Spleen (tissue), 11 donors: ENCODE measurements around the gene PAPOLG. TPM values are rescaled to one million over a fixed set of nuclear protein-coding genes. Genes with fewer than 3 reads are reported as not detected.

Experiments used
- DNase-seq: peaks from one replicate; pipeline ENCODE4 v3.0.0-alpha.2; 2020
- H3K27ac ChIP-seq, 8 donors: fragments of 200-600 bp; sonication (generic) in 7 of 8; 1 replicate in 4 of 8; 2 replicates in 4 of 8; pipeline versions ENCODE4 v1.5.0 to v1.8.0; 2016 to 2021; ENCODE audit warnings: inconsistent platforms in 4 of 8, mild to moderate bottlenecking in 4 of 8, moderate library complexity in 1 of 8
- H3K27me3 ChIP-seq, 7 donors: fragments of 200-600 bp; sonication (generic) in 6 of 7; replicated peaks in 1 of 7; 1 replicate in 4 of 7; 2 replicates in 3 of 7; pipeline versions ENCODE4 v1.5.0 to v1.8.0; 2016 to 2021; ENCODE audit warnings: inconsistent platforms in 3 of 7, mild to moderate bottlenecking in 1 of 7
- H3K36me3 ChIP-seq, 6 donors: fragments of 200-600 bp; sonication (generic) in 5 of 6; 1 replicate in 4 of 6; 2 replicates in 2 of 6; pipeline versions ENCODE4 v1.5.0 to v1.8.0; 2016 to 2021; ENCODE audit warnings: inconsistent platforms in 2 of 6
- H3K4me1 ChIP-seq, 6 donors: fragments of 200-600 bp; sonication (generic) in 5 of 6; 1 replicate in 3 of 6; 2 replicates in 3 of 6; pipeline versions ENCODE4 v1.5.0 to v1.8.0; 2016 to 2021; ENCODE audit warnings: inconsistent platforms in 3 of 6
- H3K4me3 ChIP-seq, 8 donors: fragments of 200-600 bp; sonication (generic) in 7 of 8; 1 replicate in 4 of 8; 2 replicates in 4 of 8; pipeline versions ENCODE4 v1.5.0 to v1.8.0; 2016 to 2021; ENCODE audit warnings: inconsistent platforms in 4 of 8, mild to moderate bottlenecking in 4 of 8, moderate library complexity in 2 of 8
- H3K9me3 ChIP-seq, 8 donors: fragments of 200-600 bp; sonication (generic) in 7 of 8; 1 replicate in 4 of 8; 2 replicates in 4 of 8; pipeline versions ENCODE4 v1.5.0 to v1.8.0; 2016 to 2021; ENCODE audit warnings: inconsistent platforms in 4 of 8
- POLR2A ChIP-seq, 3 donors: fragments of 450-650 bp; IDR thresholded peaks; one replicate each; pipeline ENCODE4 v1.5.1; 2017; ENCODE audit warnings: antibody characterized with exemption in 3 of 3, mild to moderate bottlenecking in 1 of 3
- POLR2AphosphoS5 ChIP-seq, 3 donors: sonication (generic); formaldehyde crosslinking; IDR thresholded peaks; one replicate each; pipeline ENCODE4 v1.5.1; 2017; ENCODE audit warnings: antibody characterized with exemption in 3 of 3
- WGBS, 5 donors: extraction: QIAGEN DNeasy Blood & Tissue Kit in 3 of 5; methylation state at CpG; one replicate each; pipeline versions ENCODE4 v1.1.5 to v1.1.7; 2013 to 2018; 5-methylcytosine and 5-hydroxymethylcytosine counted together
- intact Hi-C: fragments of 100-400 bp; cut with DNase I; formaldehyde crosslinking; loops from one replicate; pipeline ENCODE4 v1.15.0; 2023; ENCODE audit warnings: low total_unique reads
- polyA plus RNA-seq, 3 donors: library from polyadenylated mRNA; stranded (reverse); fragments of 200-250 nt; gene quantifications; one replicate each; pipeline ENCODE4 v1.2.1, GENCODE V29; 2013
- total RNA-seq, 7 donors: library from RNA; depleted of rRNA in 3 of 7; stranded (reverse); fragments of >200 nt in 3 of 7; fragmentation: NEBNext Ultra II Directional in 4 of 7; extraction: Animal tissue kit (Norgen Biotek cat#: 25700) in 4 of 7; gene quantifications; one replicate each; pipeline versions ENCODE4 v1.1.0 to v1.2.1, GENCODE V29; 2016 to 2021
- TF ChIP-seq, protein P1 (sequence below), 11 experiments: fragments of 200-600 bp in 7 of 11; fragments of 450-650 bp in 4 of 11; sonication (generic) in 4 of 11; IDR thresholded peaks in 8 of 11; conservative IDR thresholded peaks in 3 of 11; 1 replicate in 7 of 11; 2 replicates in 4 of 11; pipeline versions ENCODE4 v1.4.0 to v1.8.0; 2016 to 2021; ENCODE audit warnings: antibody characterized with exemption in 11 of 11, inconsistent platforms in 4 of 11, mild to moderate bottlenecking in 1 of 11
- donor health status: healthy with polysubstance abuse.
- donor health status: DM: no; HTN: no; CAD: no; lungs with moderate emphysema.
- donor health status: DM: no; HTN: no; CAD: no.
- donor health status: Bipolar disorder and iron deficiency.
- donor health status: healthy.
- donor health status: DM: no; HTN: no; CAD: no.
- donor health status: DM: yes; HTN: yes; CAD: no.

The PAPOLG gene
- total and polyA plus RNA-seq, 10 donors = 4.2 to 27.9 (median 21.3) TPM

DNA sequence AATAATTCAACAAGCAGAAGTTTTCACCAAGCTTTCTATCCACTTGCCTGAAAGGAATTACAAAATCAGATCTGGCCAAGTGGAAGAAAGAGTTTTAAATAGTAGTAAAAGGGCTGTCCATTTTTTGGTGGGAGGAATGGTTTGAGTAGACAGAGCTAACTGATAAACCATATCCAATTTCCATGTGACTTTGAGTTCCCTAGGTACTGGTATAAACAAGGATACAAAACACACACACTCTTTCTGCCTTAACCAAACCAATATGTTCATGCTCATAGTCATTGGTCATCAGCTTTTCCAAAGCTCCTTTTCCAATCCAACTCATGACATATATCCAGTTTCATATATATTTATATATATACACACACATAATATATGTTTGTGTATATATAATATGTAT is 75.9 kb downstream of the PAPOLG start:
- H3K27ac ChIP-seq = no peak overlapping the region
- H3K9me3 ChIP-seq = no peaks in the 10 kb centered on the region
- H3K4me3 ChIP-seq = no peak overlapping the region
- peaks cover 0 to 19% (median 9%) of the 10 kb centered on the region in 6 donors for H3K4me1 ChIP-seq
- intact Hi-C loops = no loop called here
- H3K27me3 ChIP-seq = no peaks in the 10 kb centered on the region
- H3K36me3 ChIP-seq = no peaks in the 10 kb centered on the region
- TF ChIP-seq POLR2A (IDR thresholded peaks at IDR 0.05) = no peak
- TF ChIP-seq, protein P1, sequence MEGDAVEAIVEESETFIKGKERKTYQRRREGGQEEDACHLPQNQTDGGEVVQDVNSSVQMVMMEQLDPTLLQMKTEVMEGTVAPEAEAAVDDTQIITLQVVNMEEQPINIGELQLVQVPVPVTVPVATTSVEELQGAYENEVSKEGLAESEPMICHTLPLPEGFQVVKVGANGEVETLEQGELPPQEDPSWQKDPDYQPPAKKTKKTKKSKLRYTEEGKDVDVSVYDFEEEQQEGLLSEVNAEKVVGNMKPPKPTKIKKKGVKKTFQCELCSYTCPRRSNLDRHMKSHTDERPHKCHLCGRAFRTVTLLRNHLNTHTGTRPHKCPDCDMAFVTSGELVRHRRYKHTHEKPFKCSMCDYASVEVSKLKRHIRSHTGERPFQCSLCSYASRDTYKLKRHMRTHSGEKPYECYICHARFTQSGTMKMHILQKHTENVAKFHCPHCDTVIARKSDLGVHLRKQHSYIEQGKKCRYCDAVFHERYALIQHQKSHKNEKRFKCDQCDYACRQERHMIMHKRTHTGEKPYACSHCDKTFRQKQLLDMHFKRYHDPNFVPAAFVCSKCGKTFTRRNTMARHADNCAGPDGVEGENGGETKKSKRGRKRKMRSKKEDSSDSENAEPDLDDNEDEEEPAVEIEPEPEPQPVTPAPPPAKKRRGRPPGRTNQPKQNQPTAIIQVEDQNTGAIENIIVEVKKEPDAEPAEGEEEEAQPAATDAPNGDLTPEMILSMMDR (IDR thresholded peaks at IDR 0.05 in 8 of 11, conservative IDR thresholded peaks at IDR 0.05 in 3 of 11) = no peak
- TF ChIP-seq POLR2AphosphoS5 (IDR thresholded peaks at IDR 0.05) = no peak
- DNase-seq = no peak

DNA sequence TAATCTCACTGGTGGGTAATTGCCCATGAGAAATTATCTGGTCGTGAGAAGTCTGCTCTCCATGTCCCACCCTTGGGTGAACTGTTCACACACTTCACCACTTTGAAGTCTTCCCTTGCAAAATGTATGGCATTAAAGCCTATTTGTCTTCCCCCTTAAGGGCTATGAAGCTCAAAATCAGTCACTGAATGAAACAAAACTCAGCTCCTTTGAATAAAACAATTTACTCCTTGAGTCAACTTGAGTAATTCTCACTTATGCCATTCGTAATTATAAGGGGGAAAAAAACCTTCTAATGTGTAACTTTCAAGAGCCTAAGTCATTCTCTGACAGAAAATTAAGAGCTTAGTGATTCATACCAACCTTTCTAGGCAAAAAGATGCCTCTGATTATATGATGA is 76.6 kb downstream of the PAPOLG start:
- DNase-seq = no peak
- Histone ChIP-seq H3K27me3 (no peaks in the 10 kb centered on the region), H3K4me3 (no peak overlapping the region), H3K4me1 (peaks cover 0 to 22% (median 9%) of the 10 kb centered on the region in 6 donors), H3K36me3 (no peaks in the 10 kb centered on the region), H3K27ac (no peak overlapping the region), H3K9me3 (no peaks in the 10 kb centered on the region)
- intact Hi-C loops = no loop called here
- TF ChIP-seq POLR2AphosphoS5 (IDR thresholded peaks at IDR 0.05) (no peak), POLR2A (IDR thresholded peaks at IDR 0.05) (no peak)
- TF ChIP-seq, protein P1 (IDR thresholded peaks at IDR 0.05 in 8 of 11, conservative IDR thresholded peaks at IDR 0.05 in 3 of 11) = no peak
- WGBS, 5 donors = 51 to 80% (median 57%) methylated on average over 2 of the region's 2 CpGs

DNA sequence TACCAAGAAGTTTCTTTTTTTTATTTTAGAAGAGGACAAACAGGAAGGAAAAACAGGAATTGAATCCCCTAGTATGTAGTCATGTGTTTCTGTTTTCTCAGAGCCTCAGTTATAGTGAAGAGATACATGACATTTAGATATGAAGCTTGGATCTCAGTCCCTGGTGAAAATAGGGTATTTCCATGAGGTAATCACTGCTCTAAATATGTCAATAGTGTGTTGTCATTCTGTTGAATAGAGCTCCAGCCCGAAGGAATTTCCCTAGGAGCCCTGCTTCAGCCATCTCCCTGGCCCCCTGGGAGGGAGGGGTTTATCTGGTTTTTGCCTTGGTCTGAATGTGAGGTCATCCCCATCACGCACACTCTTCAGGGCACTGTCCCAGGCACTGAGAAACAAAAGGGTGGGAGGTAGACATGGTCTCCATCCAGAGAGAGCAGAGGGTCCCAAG is 78.2 kb downstream of the PAPOLG start:
- Histone ChIP-seq H3K4me1 (peaks cover 0 to 25% (median 11%) of the 10 kb centered on the region in 6 donors), H3K36me3 (no peaks in the 10 kb centered on the region), H3K27ac (peak overlapping the region in 2 of 8 donors; percentile 33 to 34), H3K4me3 (no peak overlapping the region), H3K9me3 (no peaks in the 10 kb centered on the region), H3K27me3 (no peaks in the 10 kb centered on the region)
- intact Hi-C loops = no loop called here
- no peak for DNase-seq
- no peak for TF ChIP-seq POLR2A (IDR thresholded peaks at IDR 0.05)
- no peak for TF ChIP-seq POLR2AphosphoS5 (IDR thresholded peaks at IDR 0.05)
- TF ChIP-seq, protein P1 (IDR thresholded peaks at IDR 0.05 in 8 of 11, conservative IDR thresholded peaks at IDR 0.05 in 3 of 11) = no peak
- WGBS, 5 donors = 41 to 72% (median 59%) methylated on average over 2 of the region's 2 CpGs

DNA sequence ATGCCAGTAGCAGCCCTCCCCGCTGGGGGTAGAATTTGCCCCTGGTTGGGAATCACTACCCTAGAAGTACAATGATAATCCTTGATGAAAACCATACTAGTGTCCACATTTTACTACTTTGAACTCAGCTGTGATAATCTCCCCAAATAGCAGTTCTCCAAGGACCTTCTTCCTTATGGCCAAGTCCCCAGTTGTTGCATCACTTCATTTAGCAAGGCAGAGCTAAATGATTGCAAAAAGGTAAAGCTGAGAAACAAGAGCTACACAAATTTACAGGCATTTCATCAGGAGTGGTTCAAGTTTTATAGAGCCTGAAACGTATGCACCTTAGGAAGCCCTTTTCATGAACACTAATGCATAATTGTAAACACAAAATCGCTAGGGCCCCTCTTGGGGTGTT is 80.4 kb downstream of the PAPOLG start:
- DNase-seq = no peak
- intact Hi-C loops = no loop called here
- Histone ChIP-seq H3K4me3 (no peak overlapping the region), H3K9me3 (no peaks in the 10 kb centered on the region), H3K27ac (no peak overlapping the region), H3K36me3 (no peaks in the 10 kb centered on the region), H3K4me1 (peaks cover 0 to 47% (median 31%) of the 10 kb centered on the region in 6 donors), H3K27me3 (no peaks in the 10 kb centered on the region)
- WGBS, 5 donors = 76 to 88% (median 86%) methylated on average over 3 of the region's 3 CpGs
- TF ChIP-seq, protein P1 (IDR thresholded peaks at IDR 0.05 in 8 of 11, conservative IDR thresholded peaks at IDR 0.05 in 3 of 11) = no peak
- no peak for TF ChIP-seq POLR2A (IDR thresholded peaks at IDR 0.05)
- TF ChIP-seq POLR2AphosphoS5 (IDR thresholded peaks at IDR 0.05) = no peak
